Activated naive CD4-positive, alpha-beta T cell (primary cell): Measurements from ENCODE around the gene GARRE1.
"Not testable (repeated sequence)": the region's sequence is repeated elsewhere in the genome, so short reads cannot be mapped to it uniquely, and the experiment has no call there.

ENCODE experiments used
- DNase-seq, 4 experiments: peaks; one replicate each; lab custom pipeline; 2025; lab: John Stamatoyannopoulos, UW

Gene GARRE1, protein sequence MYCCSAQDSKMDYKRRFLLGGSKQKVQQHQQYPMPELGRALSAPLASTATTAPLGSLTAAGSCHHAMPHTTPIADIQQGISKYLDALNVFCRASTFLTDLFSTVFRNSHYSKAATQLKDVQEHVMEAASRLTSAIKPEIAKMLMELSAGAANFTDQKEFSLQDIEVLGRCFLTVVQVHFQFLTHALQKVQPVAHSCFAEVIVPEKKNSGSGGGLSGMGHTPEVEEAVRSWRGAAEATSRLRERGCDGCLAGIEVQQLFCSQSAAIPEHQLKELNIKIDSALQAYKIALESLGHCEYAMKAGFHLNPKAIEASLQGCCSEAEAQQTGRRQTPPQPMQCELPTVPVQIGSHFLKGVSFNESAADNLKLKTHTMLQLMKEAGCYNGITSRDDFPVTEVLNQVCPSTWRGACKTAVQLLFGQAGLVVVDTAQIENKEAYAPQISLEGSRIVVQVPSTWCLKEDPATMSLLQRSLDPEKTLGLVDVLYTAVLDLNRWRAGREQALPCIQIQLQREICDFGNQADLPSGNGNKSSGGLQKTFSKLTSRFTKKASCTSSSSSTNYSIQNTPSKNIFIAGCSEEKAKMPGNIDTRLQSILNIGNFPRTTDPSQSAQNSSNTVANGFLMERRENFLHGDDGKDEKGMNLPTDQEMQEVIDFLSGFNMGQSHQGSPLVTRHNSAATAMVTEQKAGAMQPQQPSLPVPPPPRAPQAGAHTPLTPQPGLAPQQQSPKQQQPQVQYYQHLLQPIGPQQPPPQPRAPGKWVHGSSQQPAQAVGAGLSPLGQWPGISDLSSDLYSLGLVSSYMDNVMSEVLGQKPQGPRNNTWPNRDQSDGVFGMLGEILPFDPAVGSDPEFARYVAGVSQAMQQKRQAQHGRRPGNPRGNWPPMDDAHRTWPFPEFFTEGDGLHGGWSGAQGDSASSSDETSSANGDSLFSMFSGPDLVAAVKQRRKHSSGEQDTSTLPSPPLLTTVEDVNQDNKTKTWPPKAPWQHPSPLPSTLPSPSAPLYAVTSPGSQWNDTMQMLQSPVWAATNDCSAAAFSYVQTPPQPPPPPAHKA (N-terminal part only)

DNA sequence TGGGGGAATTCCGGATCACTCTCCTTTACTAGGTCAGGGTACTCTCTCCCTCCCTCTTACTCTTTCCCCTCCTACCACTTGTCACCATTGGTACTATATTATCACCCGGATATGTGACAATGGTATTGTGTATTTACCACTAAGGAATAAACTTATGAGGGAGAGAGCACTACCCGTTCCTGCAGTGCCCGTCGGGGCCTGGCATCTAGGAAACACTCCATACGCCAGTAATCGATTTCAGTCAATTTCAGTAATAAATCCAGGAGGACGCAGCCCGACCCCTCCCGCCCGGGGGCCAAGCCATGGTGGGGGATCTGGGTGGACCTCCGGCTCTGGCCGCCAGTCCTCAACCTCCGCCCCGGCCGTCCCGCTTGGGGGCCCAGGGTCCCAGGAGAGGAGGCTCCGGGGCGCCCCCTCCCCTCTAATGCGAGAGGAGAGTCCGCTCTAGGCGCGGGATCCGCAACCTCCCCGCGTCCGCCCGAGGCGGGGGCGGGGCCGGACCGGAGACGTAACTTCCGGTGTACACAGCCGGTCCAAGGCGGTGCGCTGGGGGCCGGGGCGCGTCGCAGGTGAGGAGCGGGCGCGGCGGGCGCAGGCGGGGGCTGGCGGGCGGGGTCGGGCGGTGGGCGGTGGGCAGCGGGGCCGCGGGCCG lies at the start of gene GARRE1:
GARRE1 (plus strand) TSS at position 509 of the 652 bp plus-strand sequence. CDS start 45,920 bp downstream, outside the sequence.
- peak; percentile 36 to 85 (median 64) for DNase-seq

DNA sequence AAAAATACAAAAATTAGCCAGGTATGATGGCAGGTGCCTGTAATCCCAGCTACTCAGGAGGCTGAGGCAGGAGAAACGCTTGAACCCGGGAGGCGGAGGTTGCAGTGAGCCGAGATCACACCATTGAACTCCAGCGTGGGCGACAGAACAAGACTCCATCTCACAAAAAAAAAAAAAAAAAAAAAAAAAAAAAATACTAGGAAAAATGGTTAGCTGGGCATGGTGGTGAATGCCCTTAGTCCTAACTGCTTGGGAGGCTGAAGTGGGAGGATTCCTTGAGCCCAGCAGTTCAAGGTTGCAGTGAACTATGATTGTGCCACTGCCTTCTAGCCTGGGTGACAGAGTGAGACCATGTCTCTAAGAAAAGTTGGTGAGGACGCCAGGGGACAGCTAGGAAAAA lies 49.0 kb upstream of the GARRE1 start:
- not testable (repeated sequence) for DNase-seq

DNA sequence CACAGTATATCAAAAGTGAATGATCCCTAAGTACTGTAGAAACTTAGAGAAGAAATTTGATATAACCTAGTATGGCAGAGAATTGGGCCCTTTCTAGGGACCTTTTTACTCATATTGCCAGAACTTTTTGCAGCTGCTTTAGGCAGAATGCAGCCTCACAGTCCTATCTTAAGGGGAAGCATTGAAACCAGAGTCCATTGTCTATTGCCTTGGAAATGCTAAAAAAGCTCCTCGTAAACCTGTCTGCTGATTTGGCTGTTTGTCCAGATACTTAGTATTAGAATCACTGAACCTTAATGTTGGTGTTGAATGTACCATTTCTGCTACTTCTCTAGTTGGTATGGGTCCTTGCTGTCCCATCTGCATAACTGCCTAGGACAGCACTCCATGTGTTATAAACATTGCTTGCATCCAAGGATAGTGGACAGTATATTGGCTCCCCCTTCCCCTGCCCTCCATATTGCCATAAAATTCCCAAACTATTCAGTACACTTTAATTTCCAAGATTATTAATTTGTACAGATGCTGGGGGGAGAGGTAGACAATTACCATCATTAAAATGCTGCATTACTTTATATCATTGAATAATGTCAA lies 46.0 kb upstream of the GARRE1 start:
- no peak for DNase-seq

DNA sequence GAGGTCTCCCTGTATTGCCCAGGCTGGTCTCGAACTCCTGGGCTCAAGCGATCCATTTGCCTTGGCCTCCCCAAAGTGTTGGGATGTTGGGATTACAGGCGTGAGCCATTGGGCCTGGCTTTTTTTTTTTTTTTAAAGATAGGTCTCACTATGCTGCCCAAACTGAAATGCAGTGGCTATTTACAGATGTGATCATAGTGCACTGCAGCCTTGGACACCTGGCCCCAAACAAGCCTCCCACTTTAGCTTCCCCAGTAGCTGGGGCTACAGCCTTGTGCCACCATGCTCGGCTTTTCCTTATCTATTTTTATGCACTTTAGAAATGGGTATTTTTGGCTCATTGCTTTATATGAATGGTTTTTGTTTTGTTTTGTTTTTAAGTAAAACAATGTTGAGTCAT lies 44.6 kb upstream of the GARRE1 start:
- no peak for DNase-seq

DNA sequence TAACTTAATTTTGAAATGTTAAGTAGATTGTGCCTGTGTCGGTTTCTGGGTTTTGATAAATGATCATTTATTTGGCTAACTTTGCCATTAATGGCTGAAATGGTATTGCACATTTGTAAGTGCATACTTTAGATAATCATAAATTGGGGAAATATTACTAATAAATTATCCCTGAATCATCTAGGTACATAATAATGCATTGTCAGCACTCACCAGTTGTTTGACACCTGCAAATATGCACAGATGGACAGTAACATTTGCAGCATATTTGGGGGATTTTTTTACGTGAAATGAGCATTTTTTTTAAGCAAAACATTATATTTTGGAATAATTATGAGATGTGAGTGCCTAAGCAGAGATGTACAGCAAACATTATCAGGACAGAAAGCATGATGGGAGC lies 41.1 kb upstream of the GARRE1 start:
- DNase-seq: no peak

DNA sequence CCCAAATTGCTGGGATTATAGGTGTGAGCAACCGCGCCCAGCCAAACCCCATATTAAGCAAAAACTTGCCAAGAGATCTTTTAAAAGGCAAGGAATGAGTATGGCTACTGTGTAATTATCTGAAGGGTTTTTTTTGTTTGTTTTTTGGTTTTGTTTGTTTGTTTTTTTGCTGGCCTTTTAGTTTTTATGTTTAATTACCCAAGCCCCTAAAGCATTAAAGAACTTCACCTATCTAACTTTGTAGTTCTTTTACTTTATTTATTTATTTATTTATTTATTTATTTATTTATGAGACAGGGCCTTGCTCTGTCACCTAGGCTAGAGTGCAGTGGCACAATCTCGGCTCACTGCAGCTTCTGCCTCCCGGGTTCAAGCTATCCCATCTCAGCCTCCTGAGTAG lies 40.3 kb upstream of the GARRE1 start:
- no peak for DNase-seq

DNA sequence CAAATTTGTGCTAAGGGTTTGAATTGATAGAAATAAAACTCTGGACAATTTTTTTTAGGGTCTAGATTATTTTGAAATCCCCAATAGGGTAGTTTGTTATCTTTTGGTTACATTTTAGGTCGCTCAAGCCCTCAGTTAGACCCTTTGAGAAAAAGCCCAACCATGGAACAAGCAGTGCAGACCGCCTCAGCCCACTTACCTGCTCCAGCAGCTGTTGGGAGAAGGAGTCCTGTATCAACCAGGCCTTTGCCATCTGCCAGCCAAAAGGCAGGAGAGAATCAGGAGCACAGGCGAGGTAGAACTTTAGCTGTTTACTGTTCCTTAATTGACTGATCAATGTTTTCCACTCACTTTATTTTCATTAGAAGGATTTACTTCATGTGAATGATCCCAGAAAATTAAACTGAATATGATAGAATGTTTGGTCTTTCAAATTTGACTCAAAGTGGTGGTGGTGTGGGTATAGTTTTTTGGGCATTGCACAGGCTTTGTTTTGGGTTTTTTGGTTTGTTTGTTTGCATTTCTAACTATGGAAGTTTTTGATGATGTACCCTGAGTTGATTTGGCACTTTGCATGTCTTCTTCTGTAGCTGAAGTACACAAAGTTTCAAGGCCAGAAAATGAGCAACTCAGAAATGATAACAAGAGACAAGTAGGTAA lies 39.2 kb upstream of the GARRE1 start:
- no peak for DNase-seq

DNA sequence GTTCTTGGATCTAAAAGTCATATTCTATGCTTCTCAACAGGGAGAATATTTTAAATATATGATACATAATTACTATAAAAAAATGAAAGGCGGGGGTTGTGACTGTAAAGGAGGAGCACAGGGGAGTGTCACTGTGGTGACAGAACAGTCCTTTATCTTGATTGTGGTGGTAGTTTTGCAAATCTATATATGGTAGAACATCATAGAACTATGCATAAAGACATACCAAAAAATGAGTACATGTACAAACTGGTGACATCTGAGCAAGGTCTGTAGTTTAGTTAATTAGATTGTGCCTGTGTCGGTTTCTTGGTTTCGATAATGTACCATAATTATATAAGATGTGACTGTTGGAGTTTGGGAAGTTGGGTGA lies 38.7 kb upstream of the GARRE1 start:
- no peak for DNase-seq

DNA sequence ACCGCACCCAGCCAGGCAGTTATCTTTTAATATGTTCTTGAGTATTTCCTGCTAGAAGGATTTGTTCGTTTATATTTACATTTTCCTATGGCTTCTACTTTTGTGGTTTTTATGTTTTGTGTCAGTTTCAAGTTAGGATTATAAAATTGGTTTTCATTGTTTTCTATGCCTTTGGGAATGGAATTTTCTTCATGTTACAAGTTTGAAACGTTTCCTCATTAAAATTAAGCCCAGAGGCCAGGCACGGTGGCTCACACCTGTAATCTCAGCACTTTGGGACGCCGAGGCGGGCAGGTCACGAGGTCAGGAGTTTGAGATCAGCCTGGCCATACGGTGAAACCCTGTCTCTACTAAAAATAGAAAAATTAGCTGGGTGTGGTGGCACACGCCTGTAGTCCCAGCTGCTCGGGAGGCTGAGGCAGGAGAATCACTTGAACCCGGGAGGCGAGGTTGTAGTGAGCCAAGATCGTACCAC lies 37.6 kb upstream of the GARRE1 start:
- not testable (repeated sequence) for DNase-seq

DNA sequence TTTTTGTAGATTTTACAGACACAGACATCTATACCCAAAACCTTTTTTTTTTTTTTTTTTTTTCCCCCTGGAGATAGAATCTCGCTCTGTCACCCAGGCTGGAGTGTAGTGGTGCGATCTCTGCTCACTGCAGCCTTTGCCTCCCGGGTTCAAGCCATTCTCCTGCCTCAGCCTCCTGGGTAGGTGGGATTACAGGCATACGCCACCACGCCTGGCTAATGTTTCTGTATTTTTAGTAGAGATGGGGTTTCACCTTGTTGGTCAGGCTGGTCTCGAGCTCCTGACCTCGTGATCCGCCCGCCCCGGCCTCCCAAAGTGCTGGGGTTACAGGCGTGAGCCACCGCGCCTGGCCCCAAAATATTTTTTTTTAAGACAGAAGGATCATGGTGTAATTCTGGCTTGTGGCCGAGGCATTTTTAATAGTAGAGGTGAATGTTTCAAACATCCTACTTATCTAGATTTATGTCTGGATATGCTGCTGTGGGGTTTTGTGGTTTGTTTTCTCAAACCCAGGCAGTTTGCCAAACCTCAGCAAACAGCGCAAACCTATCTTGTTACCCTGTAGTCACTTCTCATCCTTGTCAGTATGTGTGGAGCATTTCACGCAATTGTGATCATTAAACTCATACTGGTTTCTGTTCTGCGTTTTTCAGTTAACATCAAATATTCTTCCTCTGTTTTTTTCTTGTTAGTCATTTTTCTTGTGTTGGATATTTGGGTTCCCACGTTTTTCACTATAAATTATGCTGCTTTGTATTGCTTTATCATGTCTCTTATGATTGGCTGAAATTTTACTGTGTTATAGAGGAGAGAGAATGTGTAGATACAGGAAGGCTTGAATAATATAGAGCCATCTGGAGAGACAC lies 36.2 kb upstream of the GARRE1 start:
- peak in 2 of 4 experiments; percentile 15 to 51 for DNase-seq

DNA sequence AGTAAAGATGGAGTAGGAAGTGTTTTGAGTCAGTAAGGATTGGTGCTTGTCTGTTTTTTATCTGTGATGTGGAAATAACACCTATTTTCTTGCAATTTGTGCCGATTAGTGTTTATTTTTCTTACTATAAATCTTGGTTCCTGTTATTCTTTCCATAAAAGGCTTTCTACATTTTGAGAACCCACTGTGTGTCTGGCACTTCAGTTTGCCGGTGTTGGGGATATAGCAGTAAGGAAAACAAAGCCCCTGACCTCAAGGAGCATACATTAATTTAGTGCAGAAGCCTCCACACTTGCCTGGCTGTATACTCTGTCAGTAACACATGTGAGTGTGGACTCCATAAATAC lies 35.6 kb upstream of the GARRE1 start:
- no peak for DNase-seq

DNA sequence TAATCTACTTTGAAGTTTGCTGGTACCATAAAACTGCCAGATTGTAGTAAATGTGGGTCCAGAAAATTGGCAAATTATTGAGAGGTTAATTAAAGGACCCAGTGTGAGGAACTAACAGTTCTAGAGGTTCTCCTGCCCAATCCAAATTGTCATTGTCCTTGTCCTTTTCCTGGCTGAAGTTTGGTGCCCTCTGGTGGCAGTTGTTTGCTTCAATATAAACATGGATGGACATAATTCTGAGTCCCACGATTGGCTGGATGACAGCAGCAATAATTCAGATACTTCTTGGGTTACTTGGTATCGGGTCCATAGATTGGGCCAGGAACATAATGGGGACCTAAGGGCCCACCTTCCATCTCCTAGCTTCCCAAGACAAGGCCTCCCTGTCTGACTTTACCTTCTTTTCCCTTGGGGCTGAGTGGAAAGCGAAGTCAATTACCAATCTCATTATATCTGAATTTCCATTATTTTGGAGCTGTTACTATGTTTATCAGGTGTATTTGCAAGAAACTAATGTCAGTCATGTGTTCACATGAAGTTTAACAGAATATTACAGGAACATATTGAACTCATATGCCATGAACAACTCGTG lies 33.8 kb upstream of the GARRE1 start:
- peak in 3 of 4 experiments; percentile 7 to 31 (median 24) for DNase-seq

DNA sequence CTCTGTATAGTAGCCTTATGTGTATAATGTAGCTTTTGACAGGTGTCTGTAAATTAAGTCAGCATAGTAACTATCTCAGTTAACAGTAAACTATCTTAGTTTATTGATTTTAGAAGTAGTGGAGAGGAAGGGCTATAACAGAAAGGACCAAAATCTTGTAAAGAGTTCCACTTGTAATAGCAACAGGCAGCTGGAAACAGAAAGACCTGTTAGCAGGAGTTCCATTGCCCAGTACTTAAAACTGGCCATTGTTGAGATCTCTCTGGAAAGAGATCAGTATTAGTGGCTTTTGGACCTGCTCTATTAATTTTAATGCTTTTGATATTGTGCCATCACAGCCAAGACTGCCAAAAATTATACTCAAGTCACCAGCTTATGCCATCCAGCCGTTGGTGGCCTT lies 32.0 kb upstream of the GARRE1 start:
- DNase-seq: no peak

DNA sequence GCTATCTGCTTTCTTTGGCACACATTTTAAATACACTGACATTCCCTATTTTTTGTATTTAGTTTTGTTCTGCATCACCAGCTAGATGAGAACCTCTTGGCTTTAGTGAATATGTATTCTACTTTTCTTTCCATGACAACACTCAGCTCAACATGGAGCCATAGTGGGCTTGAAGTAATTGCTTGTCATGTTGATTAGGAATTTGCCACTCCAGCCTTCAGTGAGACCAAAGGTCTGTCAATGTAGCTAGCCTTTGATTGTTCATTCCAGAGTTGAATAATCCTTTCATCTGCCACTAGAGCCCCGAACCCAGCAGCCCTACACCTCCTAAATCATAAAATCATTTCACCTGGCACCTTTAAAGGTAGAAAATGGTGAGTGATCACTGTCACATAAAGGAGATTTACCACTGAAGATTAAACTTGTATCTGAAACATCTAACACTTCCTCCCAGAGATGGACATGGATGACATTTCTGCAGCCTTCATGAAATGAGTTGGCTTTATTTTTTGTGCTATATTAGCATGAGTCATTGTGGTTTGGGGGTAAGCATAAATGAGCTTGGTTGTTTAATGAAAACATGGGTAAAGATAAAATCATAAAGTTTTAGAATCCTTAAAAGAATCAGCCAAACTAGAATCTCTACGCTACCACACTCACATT lies 29.2 kb upstream of the GARRE1 start:
- no peak for DNase-seq

DNA sequence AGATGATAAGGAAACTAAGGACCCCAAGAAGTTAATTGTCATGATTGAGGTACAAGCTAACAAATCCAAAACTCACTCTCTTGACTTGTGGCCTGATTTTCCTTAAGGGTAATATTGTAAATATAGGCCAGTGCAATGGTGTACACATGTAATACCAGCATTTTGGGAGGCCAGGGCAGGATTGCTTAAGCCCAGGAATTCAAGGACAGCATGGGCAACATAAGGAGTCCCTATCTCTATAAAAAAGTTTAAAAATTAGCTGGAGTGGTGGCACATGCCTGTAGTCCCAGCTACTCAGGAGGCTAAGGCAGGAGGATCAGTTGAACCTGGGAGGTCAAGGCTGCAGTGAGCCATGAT lies 28.7 kb upstream of the GARRE1 start:
- DNase-seq: no peak

DNA sequence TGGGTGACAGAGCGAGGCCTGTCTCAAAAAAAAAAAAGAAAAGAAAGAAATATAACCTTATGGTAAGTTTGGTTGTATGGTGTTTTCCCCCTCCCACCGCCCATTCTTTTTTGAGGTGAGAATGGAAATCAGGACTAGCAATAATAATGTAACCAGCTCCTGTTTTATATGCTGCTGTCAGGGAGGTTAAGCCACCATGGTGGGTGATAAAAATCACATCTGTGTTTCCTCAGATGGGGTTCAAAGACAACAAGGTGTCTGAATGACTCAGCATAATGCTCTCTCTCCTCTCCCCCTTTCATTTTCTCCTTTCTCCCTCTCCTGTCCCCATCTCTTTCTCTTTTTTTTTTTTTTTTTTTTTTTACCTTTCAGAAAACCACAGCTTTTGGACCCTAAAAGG lies 28.3 kb upstream of the GARRE1 start:
- DNase-seq: no peak

DNA sequence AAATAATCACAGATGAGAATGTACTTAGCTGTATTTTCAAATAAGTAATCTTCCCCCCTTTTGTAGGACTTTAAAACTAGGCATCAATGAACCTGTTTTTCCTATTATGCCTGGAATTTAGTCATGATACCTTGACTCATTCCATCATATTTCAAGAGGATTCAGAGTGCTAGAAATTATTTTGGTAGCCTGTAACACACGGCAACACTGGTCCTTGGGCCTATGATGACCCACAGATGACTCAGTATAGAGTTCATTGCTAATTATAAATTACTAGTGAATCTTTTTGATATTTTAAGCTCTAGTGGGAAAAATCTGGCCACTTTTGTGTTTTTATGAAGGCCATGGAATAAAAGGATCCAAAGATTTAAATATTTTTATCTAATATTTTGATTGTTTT lies 26.0 kb upstream of the GARRE1 start:
- DNase-seq: no peak

DNA sequence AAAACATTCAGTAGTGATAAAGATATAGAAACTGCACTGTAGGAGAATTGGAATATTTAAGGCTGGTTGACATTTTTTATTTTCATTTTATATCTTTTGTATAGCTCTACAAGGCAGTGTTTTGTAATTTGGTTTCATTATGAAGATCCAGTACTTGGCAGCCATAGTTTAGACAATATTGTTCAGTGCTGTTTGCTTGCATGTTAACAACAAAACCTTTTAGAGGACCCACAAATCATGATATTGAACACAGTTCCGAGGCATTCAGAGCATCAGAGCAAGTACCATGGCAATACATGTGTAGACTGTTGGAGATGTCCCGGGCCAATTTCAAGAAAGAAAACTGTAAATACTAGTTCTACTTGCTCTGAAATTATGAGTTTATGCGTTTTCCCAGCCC lies 25.6 kb upstream of the GARRE1 start:
- DNase-seq: no peak

DNA sequence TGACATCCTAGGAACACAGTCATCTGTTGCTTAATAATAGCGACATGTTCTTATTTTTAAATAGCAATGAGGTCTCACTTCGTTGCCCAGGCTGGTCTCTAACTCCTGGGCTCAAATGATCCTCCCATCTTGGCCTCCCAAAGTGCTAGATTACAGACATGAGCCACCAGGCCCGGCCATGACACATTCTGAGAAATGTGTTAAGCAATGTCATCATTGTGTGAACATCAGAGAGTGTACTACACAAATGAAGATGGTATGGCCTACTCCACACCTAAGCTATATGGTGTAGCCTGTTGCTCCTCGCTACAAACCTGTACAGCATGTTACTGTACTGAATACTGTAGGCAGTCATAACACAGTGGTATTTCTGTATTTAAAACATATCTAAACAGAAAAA lies 24.6 kb upstream of the GARRE1 start:
- no peak for DNase-seq
